CD4-positive, alpha-beta T cell treated with Interleukin-21 for 1 hour (primary cell): ENCODE results near the gene GPR137B.
"Not testable (repeated sequence)": the region's sequence is repeated elsewhere in the genome, so short reads cannot be mapped to it uniquely, and the experiment has no call there.

ENCODE experiments used
- DNase-seq: peaks from one replicate; pipeline ENCODE4 v3.0.0-alpha.2; 2020

Gene GPR137B

GRCh38 chr1:236147521-236148469 is 5.5 kb downstream of the GPR137B start:
- no peak for DNase-seq

- no peak for DNase-seq
These were observed 6.1 kb downstream of the GPR137B start for GRCh38 chr1:236148470-236148845.

- no peak for DNase-seq
These were observed 6.8 kb downstream of the GPR137B start for GRCh38 chr1:236149003-236149595.

DNA sequence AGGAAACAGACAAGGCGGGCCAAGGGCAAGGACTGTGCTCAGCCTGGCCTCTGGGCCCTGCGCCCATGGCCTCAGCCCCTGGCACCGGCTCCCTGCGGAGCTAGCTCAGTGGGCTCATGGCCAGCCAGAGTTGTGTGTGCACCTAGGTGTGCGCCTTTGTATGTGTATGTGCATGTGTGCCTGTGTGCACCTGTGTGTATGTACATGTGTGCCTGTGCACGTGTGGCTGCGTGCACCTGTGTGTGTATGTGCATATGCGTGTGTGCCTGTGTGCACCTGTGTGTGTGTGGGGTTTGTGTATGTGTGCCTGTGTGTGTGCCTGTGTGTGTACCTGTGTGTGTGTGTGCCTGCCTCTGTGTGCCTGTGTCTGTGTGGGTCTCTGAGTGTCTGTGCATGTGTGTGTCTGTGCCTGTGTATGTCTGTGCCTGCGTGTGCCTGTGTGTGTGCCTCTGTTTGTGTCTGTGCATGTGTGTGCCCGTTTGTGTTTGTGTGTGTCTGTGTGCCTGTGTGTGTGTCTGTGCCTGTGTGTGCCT is 7.4 kb downstream of the GPR137B start:
- DNase-seq: no peak

DNA sequence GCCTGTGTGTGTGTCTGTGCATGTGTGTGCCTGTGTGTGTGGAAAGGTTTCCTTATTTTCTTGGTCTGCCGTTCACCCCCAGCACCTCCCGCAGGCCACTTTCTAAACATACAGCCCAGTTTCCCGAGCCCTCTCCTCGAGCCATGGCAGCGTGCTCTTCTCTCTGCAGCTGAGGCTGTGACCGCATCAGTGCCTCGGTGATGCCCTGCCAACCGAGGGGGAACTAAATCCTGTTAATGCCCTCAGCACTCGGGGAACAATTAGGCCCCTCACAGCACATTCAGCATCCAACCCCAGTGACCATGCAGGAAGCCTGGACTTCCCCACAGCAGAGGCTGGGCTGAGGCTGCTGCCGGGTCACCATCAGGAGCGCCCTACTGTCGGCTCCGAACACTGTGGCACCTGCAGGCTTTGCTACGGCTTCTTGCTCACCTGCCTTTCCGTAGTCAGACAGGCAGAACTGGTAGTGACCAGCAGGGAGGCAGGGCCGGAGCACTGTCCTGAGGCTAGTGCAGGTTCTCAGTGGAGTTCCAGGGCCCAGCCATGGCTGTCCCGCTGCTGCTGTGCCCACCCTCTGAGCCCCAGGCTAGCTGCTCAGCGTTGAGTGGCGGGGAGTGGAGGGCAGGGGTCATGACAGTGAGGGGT is 8.1 kb downstream of the GPR137B start:
- no peak for DNase-seq

GRCh38 chr1:236150986-236151385 is 8.6 kb downstream of the GPR137B start:
- DNase-seq: no peak

GRCh38 chr1:236151739-236152424 is 9.5 kb downstream of the GPR137B start:
- no peak for DNase-seq

DNA sequence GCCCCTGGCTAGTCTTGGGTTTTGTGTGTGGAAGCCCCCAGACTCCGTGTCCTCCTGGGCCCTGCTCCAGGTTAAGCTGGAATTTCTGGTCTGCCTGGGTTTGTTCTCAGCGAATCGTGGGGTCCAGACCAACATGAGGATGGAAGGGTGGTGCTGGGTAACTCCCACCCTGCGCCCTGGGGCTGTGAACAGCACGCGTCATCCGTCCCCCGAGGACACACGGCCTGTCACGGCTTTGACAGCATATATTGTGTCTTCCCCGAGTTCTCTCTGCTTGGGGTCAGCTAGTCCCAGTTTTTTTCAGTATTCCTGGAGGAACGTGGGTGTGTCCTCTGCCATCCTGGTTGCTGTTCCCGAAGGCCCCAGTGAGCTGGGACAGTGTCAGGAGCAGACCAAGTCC is 11.8 kb downstream of the GPR137B start:
- DNase-seq: no peak

DNA sequence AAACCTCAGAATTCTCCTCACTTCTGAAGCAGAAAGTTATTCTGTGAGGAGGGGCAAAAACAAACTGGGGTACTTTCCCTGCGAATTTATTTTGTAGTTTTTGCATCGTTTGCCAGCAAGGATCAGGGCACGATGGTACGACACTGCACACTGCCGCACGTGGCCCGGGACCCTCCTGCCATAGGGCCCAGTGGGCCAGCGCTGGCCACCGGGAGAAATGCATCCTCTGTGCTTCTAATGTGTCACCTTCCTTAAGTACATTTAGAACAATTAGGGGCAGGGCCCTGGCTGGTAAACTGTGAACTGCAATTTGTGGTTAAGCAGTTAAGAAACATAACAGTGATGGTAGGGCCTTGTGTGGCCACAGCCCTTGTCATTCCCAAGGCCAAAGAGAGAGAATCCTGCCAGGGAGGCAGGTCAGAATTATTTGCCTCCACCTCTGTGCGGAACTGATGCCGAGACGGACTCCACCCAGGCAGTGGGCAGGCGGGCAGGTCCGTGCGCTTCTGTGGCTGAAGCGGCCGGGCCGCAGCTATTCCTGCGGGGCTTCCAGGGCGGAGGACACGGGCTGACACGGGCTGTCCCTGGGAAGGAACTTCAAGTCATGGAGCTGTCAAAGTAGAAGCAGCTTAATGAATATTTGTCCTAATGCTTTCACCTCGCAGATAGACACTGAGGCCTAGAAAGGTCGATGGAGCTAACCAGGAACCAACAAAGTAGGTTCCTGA is 12.5 kb downstream of the GPR137B start:
- no peak for DNase-seq

GRCh38 chr1:236155399-236155767 is 13.0 kb downstream of the GPR137B start:
- no peak for DNase-seq

DNA sequence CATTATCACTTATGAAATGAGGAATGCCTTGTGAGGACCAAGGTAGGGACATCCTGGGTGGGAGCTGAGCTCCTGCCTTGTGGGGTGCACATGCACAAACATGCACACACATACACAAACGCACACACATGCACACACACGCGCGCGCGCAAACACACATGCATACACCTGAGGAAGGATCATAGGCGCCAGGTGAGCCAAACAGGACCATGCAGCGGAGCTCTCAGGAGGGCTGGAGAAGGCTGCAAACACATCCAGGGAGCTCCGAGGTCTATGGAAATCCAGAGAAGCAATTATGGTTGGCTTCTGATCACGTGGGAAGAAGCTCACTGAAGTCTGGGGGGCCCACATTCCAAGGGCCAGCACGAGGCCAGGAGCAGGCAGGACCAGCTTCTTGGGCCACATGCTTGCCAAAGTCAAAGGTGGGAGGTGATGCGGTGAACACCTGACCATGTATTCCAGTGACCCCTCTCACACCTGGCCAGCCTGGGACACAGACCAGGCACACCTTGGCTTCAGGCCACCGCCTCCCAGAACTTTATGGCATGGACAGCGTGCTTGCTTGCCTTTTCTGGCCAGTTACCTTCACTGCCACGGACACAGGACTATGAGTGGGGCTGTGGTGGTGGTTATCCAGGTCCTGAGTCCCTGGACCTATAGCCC is 13.6 kb downstream of the GPR137B start:
- DNase-seq: no peak

DNA sequence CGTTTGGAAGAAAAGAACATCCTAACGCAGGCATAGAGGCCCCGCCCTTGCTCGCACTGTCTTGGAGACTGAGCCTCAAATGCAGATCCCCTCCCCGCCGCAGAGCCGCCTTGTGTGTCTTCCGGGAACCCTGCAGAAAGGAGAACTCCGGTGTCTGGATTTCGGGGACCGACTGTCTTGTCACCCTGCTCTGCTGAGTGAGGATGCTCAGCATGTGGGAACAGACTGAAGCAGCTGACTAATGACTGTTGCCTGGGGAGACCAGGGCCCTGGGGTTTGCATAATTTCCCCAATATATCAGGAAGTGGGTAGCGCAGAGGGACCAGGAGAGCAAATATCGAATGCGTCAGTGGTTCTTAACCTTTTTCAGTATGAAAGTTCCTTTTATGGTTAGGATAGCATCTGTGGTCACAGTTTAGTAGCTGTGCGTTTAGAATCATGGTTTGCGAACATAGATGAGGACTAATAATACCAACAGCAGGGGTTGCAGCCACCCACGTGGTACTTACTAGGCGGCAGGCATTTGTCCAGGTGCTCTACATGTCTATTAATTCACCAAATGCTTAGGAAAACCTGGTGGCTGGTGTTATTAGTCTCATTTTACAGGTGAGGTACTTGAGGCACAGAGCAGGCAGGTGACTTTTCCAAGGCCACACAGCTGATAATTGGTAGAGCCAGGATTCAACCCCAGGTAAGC is 14.3 kb downstream of the GPR137B start:
- DNase-seq: peak; percentile 69

GRCh38 chr1:236158072-236158471 is 15.7 kb downstream of the GPR137B start:
- DNase-seq: not testable (repeated sequence)

- DNase-seq: no peak
These were observed 16.4 kb downstream of the GPR137B start for GRCh38 chr1:236158719-236159118.

DNA sequence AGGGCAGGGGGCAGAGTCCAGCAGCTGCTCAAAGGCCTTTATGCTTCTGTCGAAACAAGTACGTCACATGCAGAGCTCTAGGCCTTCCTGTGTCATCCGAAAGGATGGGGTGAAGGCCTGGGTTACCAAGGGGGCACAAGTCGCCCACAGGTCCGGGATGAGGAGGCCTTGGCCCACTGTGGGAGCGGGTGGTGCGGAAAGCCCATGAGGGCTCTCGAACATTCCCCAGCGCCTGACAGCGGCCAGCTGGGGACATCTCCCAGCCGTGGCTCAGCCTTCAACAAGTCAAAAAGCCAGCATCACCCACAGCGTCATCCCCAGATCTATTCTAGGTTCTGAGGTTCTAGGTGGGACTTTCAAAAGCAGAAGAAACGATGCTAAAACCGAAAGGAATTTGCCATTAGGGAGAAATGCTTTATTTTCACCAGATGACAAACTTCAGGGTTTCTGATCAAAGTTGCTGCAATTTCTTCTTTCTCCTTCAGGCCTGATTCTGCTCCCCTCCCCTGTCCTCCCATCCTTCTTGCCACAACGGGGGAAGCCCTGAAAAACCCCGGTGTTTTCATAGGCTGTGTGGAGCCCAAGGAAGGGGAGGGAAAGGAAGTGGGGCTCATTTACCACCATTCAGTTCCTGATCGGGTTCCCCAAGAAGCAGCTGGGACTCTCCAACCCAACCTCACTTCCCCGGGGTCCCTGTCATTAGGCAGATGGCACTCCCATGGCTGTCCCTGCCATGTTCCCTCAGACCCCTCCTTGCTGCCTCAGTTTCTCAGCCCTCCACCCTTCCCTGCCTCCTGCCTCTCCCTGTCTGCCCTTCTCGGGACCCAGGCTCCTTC is 17.6 kb downstream of the GPR137B start:
- peak; percentile 40 for DNase-seq

- no peak for DNase-seq
These were observed 18.3 kb downstream of the GPR137B start for GRCh38 chr1:236160540-236161127.

DNA sequence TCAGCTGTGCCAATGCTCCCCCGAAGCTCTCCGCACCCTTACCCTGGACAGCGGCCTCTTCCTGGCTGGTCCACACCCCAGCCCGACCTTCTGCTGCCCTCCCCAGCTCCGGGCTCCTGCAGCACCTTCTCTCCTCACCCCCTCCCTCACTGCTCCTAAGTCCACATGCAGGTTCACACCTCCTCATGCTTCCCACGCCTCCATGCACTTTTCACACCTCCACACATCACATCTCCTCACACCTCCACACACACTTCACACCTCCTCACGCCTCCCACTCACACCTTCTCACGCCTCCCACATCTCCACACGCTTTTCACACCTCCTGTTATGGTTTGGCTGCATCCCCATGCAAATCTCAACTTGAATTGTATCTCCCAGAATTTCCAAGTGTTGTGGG is 18.9 kb downstream of the GPR137B start:
- DNase-seq: peak; percentile 33

GRCh38 chr1:236161755-236162154 is 19.4 kb downstream of the GPR137B start:
- DNase-seq: not testable (repeated sequence)

DNA sequence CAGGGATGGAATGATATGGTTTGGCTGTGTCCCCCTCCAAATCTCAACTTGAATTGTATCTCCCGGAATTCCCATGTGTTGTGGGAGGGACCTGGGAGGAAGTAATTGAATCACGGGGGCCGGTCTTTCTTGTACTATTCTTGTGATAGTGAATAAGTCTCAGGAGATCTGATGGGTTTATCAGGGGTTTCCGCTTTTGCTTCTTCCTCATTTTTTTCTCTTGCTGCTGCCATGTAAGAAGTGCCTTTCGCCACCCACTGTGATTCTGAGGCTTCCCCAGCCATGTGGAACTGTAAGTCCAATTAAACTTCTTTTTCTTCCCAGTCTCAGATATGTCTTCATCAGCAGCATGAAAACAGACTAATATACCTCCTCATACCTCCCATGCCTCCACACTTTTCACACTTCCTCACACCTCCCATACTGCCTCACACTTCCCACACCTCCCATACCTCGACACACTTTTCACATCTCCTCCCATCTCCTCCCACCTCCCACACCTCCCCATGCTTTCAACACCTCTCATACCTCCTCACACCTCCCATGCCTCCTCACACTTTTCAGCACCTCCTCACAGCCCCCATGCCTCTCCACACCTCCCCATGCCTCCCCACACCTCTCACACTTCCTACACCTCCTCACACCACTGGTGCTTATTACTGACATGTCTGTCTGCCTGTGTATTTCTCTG is 21.3 kb downstream of the GPR137B start:
- DNase-seq: peak; percentile 14
